Testis (tissue), 2 donors: ENCODE data around the gene CRAT.

Source experiments
- CTCF ChIP-seq, 3 experiments: fragments of 450-650 bp in 2 of 3; fragments of 200-600 bp in 1 of 3; sonication (generic) in 1 of 3; IDR thresholded peaks; one replicate each; pipeline ENCODE4 v1.5.1; 2016 to 2019; ENCODE audit warnings: antibody characterized with exemption in 3 of 3, mild to moderate bottlenecking in 2 of 3, moderate library complexity in 1 of 3
- POLR2A ChIP-seq: fragments of 450-650 bp; IDR thresholded peaks from one replicate; pipeline ENCODE4 v1.6.1; 2017; ENCODE audit warnings: antibody characterized with exemption, mild to moderate bottlenecking, moderate library complexity

GRCh38 chr9:129074106-129074505 lies 36.5 kb downstream of the CRAT start:
- TF ChIP-seq CTCF (IDR thresholded peaks at IDR 0.05) (no peak), POLR2A (no peak)
